ENCODE data around the gene DAB2IP.

Gene DAB2IP

DNA sequence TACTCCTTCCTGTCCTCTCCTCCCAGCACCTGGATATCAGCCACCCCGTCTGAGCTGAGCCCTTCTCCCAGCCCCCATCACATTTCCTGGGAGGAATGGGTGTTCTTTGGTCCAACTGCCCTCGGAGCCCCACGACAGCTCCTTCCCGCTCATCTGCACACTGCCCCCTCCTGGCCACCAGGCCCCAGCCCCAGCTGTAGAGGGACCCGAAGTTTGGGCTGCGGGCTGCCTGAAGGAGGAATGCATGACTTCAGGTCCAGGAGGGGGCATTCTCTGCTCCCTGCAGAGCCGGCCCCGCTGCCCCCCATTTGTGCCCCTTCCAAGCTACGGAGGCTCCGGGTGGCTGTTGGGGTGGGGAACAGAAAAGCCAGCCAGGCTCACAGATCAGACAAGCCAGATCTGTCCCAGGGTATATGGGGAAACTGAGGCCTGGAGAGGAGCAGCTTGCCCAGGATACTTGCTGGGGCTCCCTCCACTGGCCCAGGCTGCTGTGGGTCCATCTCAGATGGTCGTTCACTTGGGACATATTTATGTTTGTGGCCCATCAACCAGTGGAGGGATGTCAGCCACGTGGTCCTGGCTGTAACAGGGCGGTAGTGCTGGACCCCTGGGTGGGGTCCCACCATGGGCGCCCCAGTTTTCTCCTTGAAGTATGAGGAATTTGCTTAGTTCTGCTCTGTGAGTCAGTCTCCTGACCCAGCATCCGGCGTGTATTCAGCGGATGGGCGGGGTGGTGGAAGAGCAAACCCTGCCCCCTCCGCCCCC, 33.1 kb downstream of the DAB2IP start:
- CTCF ChIA-PET = interaction anchor here (0.8 to 10.6 kb wide), 18 partner anchors 8 to 311 kb away, joined by 3 to 89 read pairs (median 4); no protein-coding TSS in a partner anchor
- Mint-ChIP-seq H3K27ac (no peak overlapping the region), H3K27me3 (peaks cover 42% of the 10 kb centered on the region), H3K4me1 (no peaks in the 10 kb centered on the region), H3K36me3 (no peaks in the 10 kb centered on the region), H3K4me3 (no peak overlapping the region), H3K9me3 (no peaks in the 10 kb centered on the region)
- peak; percentile 44 for DNase-seq

DNA sequence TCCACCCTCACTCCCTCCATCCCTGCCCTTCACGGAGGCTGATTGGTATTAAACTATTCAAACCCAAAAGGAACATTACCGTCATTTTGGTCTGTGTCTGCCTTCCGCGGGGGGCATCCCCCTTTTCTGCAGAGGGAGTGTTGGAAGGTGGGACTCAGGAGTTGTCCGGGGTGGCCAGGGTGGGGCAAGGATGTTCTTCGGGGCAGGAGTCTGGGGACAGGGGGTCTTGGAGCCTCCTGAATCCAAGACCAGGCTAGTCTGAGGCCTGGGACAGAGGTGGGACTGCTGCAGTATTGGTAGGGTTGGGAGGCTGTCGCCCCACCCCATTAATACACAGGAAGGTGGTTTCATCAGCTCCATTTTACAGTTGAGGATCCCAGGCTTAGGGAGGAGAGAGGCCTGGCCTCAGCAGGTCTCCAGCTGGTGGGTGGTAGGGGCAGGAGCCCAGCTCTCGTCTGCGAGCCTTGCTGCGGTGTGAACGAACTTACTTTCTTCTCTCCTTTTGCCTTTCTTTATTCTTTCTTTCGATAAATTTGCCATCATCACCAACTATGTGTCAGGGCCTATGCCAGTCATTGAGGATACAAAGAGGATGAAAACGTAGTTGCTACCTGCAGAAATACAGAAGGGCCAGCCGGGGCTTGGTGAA, 33.8 kb downstream of the DAB2IP start:
- Mint-ChIP-seq H3K9me3 (no peaks in the 10 kb centered on the region), H3K27me3 (peaks cover 40% of the 10 kb centered on the region), H3K4me3 (no peak overlapping the region), H3K4me1 (no peaks in the 10 kb centered on the region), H3K27ac (no peak overlapping the region), H3K36me3 (no peaks in the 10 kb centered on the region)
- CTCF ChIA-PET = interaction anchor here (1.0 to 10.6 kb wide), 6 partner anchors 11 to 305 kb away, joined by 3 to 89 read pairs (median 4); no protein-coding TSS in a partner anchor
- no peak for DNase-seq

DNA sequence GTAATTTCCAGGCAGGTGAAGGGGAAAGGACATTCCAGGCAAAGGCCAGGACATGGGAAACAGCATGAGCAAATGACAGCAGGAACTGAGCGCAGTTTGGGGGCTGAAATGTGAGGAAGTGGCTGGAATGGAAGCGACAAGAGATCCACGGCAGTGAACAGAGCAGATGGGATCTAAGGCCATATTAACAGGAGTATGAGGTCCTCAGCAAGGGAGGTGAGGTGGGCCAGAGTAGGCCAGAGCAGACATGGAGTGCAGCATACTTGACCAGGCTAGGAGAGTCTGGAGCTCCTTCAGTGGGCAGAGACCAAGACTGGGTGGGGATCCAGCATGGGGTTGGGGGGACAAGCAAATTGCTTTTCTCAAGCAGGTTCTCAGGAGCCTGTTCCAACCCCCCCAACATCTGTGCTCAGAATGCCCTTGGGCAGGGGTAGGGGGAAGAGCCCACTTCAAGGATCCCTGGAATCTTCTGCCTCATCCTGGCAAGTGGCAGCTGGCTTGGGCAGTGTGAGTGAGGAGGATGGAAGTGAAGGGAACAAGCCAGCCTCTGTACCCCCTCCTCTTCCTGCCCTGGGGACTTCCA, 34.5 kb downstream of the DAB2IP start:
- no peak overlapping the region for H3K27ac Mint-ChIP-seq
- no peaks in the 10 kb centered on the region for H3K9me3 Mint-ChIP-seq
- no peak for DNase-seq
- CTCF ChIA-PET = interaction anchor here (1.0 to 10.6 kb wide), 4 partner anchors 10 to 305 kb away, joined by 4 to 89 read pairs (median 4); no protein-coding TSS in a partner anchor
- no peaks in the 10 kb centered on the region for H3K4me1 Mint-ChIP-seq
- no peaks in the 10 kb centered on the region for H3K36me3 Mint-ChIP-seq
- H3K27me3 Mint-ChIP-seq = peaks cover 46% of the 10 kb centered on the region
- no peak overlapping the region for H3K4me3 Mint-ChIP-seq

DNA sequence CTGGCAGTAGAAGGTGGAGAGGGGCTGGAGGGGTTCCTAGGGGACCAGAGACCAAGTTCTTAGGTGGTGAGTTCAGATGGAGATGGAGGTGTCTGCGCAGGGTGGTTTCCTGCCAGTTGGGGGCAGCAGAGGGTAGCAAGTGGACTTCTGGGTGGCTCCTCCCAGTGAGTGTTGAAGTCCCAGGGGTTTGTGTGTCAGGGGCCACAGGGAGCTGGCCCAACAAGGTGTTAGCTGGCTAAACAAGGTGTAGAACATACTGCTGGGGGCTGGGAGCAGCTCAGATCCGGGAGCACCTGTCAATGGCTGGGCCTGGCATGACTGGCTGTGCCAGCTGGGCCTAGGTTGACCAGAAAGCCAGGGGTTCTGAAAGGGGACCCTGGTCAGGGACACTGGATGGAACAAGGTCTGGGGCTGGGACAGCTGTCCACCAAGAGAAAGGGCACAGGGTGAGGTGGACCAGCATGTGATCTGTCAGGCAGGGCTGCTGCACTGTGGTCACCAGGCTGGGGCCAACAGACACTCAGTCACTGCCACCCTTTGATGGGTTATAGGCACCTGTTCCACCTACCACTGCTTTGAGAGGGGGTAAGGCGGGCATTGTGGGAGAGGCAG, 35.6 kb downstream of the DAB2IP start:
- H3K27ac Mint-ChIP-seq = no peak overlapping the region
- no peaks in the 10 kb centered on the region for H3K4me1 Mint-ChIP-seq
- H3K9me3 Mint-ChIP-seq = no peaks in the 10 kb centered on the region
- DNase-seq = peak; percentile 83
- no peaks in the 10 kb centered on the region for H3K36me3 Mint-ChIP-seq
- CTCF ChIA-PET = interaction anchor here (0.6 to 10.6 kb wide), 22 partner anchors 10 to 435 kb away, joined by 3 to 89 read pairs (median 4); no protein-coding TSS in a partner anchor
- no peak overlapping the region for H3K4me3 Mint-ChIP-seq
- H3K27me3 Mint-ChIP-seq = peaks cover 42% of the 10 kb centered on the region

DNA sequence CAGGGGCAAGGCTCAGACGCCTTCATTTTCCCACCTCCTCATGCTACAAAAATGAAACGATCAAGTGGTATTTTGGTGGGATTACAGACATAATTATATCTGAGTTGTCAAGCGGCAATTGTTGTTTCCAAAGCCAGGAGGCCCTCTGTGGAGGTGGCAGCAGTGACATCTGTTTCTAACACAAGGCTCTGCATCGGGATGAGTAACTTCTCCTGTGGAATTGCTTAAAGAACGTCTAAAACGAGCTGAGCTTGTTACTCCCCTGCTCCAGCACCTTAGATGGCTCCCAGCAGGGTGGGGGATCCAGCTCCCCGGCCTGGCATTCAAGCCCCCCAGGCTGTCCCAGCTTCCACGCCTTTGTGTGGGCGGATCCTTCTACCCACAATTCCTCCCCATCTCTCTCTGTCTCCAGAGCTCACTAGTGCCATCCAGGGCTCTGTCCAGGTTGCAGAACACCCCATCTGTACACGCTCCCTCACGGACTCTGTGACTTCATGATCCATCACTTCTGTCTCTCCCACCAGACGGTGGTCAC, 36.8 kb downstream of the DAB2IP start:
- CTCF ChIA-PET = interaction anchor here (1.1 to 1.9 kb wide), 7 partner anchors 9 to 410 kb away, joined by 3 to 24 read pairs (median 4); no protein-coding TSS in a partner anchor
- no peaks in the 10 kb centered on the region for H3K4me1 Mint-ChIP-seq
- H3K36me3 Mint-ChIP-seq = no peaks in the 10 kb centered on the region
- H3K4me3 Mint-ChIP-seq = no peak overlapping the region
- peaks cover 40% of the 10 kb centered on the region for H3K27me3 Mint-ChIP-seq
- H3K27ac Mint-ChIP-seq = no peak overlapping the region
- H3K9me3 Mint-ChIP-seq = no peaks in the 10 kb centered on the region
- DNase-seq = no peak

DNA sequence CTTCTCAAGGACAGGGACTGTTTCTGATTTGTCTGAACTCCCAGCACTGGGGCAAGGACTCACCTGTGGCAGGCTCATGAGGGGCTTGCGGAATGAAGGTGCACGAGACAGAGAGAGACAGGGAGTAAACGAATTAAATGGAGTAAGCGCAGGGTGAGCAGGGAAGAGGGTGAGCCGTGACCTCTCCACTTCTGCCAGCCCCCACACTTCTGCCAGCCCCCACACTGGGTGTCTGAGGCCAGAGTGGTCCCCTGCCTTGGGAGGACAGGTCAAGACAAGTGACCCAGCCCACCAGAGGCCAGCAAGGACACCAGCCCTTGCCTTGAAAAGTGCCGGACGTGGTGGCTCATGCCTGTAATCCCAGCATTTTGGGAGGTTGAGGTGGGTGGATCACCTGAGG, 37.2 kb downstream of the DAB2IP start:
- H3K27me3 Mint-ChIP-seq = peaks cover 39% of the 10 kb centered on the region
- H3K9me3 Mint-ChIP-seq = no peaks in the 10 kb centered on the region
- H3K27ac Mint-ChIP-seq = no peak overlapping the region
- no peaks in the 10 kb centered on the region for H3K4me1 Mint-ChIP-seq
- DNase-seq = no peak
- CTCF ChIA-PET = interaction anchor here (1.7 to 1.9 kb wide), 2 partner anchors 17 to 308 kb away, joined by 4 to 7 read pairs; no protein-coding TSS in a partner anchor
- no peak overlapping the region for H3K4me3 Mint-ChIP-seq
- H3K36me3 Mint-ChIP-seq = no peaks in the 10 kb centered on the region

DNA sequence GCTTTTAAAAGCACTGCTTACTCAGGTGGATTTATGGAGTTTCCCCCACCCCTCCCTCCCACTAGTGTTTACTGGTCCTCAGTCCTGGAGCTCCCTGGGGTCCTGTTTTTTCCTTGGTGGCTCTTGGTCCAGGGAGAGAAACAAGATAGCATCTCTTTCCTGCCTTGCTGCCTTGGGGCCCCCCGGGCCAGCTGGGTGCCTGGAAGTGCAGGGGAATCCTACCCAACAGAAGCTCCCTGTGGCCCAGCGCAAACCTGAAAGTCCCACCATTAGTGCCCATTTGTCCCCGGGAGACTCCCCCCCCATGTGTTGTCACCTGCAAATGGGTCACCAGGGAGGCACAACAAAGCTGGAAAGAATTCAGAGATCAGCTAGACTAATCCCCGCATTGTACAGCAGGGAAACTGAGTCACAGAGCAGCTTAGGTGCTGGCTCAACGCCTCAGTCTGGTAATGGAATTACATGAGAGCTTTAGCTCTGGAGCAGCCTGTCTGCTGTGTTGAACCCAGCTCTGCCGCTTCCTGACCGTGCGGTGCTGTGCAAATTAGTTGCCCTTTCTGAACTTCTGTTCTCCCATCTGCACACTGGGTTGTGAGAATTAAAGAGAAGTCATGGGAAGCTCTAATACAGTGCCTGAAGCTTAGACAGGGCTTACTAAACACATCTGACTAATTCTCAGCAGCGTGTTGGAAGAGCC, 38.2 kb downstream of the DAB2IP start:
- Mint-ChIP-seq H3K9me3 (no peaks in the 10 kb centered on the region), H3K27ac (no peak overlapping the region), H3K27me3 (peaks cover 37% of the 10 kb centered on the region), H3K36me3 (no peaks in the 10 kb centered on the region), H3K4me1 (no peaks in the 10 kb centered on the region), H3K4me3 (no peak overlapping the region)
- no peak for DNase-seq
- CTCF ChIA-PET = interaction anchor here (1.0 kb wide), 1 partner anchor 13 kb away, joined by 3 read pairs; no protein-coding TSS in a partner anchor

DNA sequence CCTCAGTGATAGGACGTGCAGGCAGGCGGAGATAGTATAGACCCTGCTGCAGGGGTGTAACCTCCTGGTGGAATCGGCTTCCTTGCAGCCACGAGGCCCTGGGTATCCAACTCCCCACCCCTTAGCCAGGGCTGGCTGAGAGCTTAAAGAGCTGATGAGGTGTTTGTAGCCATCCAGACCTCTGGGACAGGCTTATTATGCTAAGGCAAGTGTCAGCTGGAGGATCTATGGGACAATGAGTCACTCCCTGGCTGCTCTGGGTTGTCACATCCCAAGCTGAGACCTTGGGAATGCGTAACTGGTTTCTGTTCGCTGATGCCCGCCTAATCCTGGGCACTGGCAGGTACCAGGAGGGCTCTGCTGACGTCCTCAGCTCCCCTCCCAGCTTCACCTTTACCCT, 38.9 kb downstream of the DAB2IP start:
- H3K4me1 Mint-ChIP-seq = no peaks in the 10 kb centered on the region
- peaks cover 44% of the 10 kb centered on the region for H3K27me3 Mint-ChIP-seq
- no peaks in the 10 kb centered on the region for H3K9me3 Mint-ChIP-seq
- CTCF ChIA-PET = interaction anchor here (1.0 kb wide), 1 partner anchor 13 kb away, joined by 3 read pairs; no protein-coding TSS in a partner anchor
- H3K36me3 Mint-ChIP-seq = no peaks in the 10 kb centered on the region
- no peak for DNase-seq
- no peak overlapping the region for H3K27ac Mint-ChIP-seq
- H3K4me3 Mint-ChIP-seq = no peak overlapping the region

DNA sequence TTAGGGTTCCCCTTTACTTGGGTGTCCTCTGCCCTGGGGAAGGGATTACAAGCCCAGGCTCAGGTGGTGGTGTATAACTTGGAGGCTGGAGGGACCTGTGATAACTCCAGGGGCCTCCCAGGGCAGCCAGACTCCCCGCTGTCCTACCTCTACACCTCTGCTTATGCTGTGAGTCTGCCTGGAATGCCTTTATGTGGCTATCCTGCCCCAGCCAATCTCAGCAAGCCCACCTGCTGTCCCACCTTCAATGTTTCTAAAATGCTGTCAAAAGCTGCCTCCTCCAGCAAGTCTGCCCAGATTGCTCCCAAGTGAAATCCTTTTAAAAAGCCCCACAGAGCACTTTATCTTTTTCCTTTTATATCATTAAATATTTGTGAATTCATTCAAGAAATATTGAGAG, 39.3 kb downstream of the DAB2IP start:
- Mint-ChIP-seq H3K27ac (no peak overlapping the region), H3K4me3 (no peak overlapping the region), H3K4me1 (no peaks in the 10 kb centered on the region), H3K27me3 (peaks cover 49% of the 10 kb centered on the region), H3K9me3 (no peaks in the 10 kb centered on the region), H3K36me3 (no peaks in the 10 kb centered on the region)
- CTCF ChIA-PET = no interaction called here
- DNase-seq = no peak

DNA sequence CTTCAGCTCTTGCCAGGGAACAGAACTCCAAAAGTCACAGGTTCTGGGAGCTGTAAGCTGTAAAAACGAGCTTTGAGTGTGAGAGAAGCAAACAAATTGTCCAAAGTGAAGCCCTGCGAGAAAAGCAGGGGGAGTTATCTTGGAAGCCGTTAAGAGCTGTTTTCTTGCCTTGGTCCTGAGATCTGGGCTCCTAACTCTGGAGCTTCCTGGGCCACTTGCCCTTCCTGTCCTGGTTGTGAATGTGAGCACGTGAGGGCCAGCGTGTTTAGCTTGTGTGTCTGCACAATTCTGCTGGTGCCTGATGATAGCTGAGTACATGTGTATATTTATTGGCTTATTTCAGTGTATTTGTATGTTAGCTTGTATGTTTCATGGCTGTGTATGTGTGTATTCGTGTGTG, 40.5 kb downstream of the DAB2IP start:
- H3K27ac Mint-ChIP-seq = no peak overlapping the region
- H3K27me3 Mint-ChIP-seq = peaks cover 54% of the 10 kb centered on the region
- no peak for DNase-seq
- CTCF ChIA-PET = interaction anchor here (1.0 to 2.2 kb wide), 2 partner anchors 8 to 141 kb away, joined by 3 to 9 read pairs; no protein-coding TSS in a partner anchor
- no peak overlapping the region for H3K4me3 Mint-ChIP-seq
- H3K36me3 Mint-ChIP-seq = no peaks in the 10 kb centered on the region
- H3K4me1 Mint-ChIP-seq = peaks cover 2% of the 10 kb centered on the region
- H3K9me3 Mint-ChIP-seq = no peaks in the 10 kb centered on the region

DNA sequence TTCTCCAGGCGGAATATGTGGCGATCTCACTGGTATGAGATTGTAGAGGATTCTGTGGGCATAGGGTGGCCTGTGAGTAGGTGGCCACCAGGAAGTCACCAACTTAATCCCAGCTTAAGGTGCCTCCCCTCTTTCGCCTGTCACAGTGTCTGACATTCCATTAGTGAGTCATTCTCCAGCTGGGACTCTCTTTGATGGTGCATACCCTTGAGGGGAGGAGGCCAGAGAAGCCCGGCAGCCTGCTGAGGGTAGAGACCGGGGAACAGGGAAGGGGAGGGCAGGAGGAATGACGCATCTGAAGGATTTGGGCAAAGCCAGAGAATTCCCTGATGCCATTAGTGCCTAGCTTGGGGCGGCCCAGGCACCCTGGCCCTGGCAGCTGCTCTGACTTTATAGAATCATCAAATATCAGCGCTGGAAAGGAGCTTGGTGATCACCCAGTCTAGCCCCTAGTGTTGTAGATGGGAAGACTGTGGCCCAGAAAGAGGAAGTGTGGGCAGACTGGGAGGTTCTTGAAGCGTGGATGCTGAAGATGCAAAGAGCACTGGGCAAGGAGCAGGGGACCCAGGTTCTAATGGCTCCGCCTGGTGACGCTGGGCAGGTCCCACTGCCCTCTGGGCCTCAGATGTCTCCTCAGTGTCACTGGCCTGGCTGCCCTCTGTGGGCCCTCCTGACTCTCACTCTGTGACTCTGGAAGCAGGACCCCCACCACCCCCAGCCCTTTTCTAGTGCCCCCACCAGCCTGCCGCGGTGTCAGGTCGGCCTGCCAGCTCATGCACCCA, 41.4 kb downstream of the DAB2IP start:
- Mint-ChIP-seq H3K4me3 (no peak overlapping the region), H3K27ac (no peak overlapping the region), H3K27me3 (peaks cover 60% of the 10 kb centered on the region), H3K36me3 (no peaks in the 10 kb centered on the region), H3K9me3 (no peaks in the 10 kb centered on the region), H3K4me1 (peaks cover 8% of the 10 kb centered on the region)
- DNase-seq = no peak
- CTCF ChIA-PET = interaction anchor here (1.1 to 2.2 kb wide), 2 partner anchors 9 to 29 kb away, joined by 3 to 9 read pairs; no protein-coding TSS in a partner anchor

DNA sequence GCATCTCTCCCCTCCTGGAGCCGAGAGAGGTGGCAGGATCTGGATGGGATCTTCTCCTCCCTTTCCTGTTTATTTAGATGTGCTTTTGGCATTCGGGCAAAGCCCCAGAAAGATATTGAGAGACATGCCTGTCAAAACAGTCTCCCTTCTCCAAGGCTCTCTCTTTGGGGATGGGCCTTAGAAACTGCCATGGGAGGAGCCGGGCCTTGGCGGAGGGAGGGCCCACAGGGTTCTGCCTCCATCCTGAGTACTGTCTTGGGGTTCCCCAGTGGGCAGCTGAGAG, 41.9 kb downstream of the DAB2IP start:
- no peak overlapping the region for H3K27ac Mint-ChIP-seq
- DNase-seq = no peak
- H3K4me1 Mint-ChIP-seq = peaks cover 12% of the 10 kb centered on the region
- H3K4me3 Mint-ChIP-seq = no peak overlapping the region
- CTCF ChIA-PET = interaction anchor here (1.1 to 2.2 kb wide), 2 partner anchors 9 to 30 kb away, joined by 3 to 9 read pairs; no protein-coding TSS in a partner anchor
- no peaks in the 10 kb centered on the region for H3K9me3 Mint-ChIP-seq
- H3K36me3 Mint-ChIP-seq = no peaks in the 10 kb centered on the region
- H3K27me3 Mint-ChIP-seq = peaks cover 65% of the 10 kb centered on the region

DNA sequence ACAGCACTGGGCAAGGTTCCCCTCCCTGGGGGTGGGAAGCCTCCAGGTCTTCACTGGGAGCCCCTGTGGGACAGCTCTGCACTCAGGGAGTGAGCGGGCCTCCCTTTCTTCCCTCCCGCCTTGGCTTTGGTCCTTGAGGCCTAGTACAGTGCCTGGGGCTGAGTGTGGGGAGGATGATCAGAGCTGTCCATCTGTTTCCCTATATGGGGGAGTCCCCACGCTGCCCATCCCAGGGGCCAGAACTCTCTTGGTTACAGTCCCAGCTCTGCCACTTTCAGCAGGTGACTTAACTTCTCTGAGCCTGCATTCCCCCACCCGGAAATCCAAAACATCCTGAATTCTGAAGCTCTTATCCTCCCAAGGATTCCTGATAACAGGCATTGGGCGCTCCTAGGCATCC, 42.6 kb downstream of the DAB2IP start:
- H3K9me3 Mint-ChIP-seq = no peaks in the 10 kb centered on the region
- no peak overlapping the region for H3K4me3 Mint-ChIP-seq
- H3K4me1 Mint-ChIP-seq = peaks cover 13% of the 10 kb centered on the region
- CTCF ChIA-PET = interaction anchor here (1.3 to 3.1 kb wide), 2 partner anchors 10 to 148 kb away, joined by 6 to 9 read pairs; no protein-coding TSS in a partner anchor
- H3K27ac Mint-ChIP-seq = no peak overlapping the region
- H3K27me3 Mint-ChIP-seq = peaks cover 67% of the 10 kb centered on the region
- H3K36me3 Mint-ChIP-seq = no peaks in the 10 kb centered on the region
- no peak for DNase-seq

Measured in activated naive CD4-positive, alpha-beta T cell treated with anti-CD3 and anti-CD28 coated beads, Interleukin-2, amount 10 ng/mL, durations not matched to agents 7 days and 5 days (primary cell).